Measurements from ENCODE around the gene PRR12.

Gene PRR12

DNA sequence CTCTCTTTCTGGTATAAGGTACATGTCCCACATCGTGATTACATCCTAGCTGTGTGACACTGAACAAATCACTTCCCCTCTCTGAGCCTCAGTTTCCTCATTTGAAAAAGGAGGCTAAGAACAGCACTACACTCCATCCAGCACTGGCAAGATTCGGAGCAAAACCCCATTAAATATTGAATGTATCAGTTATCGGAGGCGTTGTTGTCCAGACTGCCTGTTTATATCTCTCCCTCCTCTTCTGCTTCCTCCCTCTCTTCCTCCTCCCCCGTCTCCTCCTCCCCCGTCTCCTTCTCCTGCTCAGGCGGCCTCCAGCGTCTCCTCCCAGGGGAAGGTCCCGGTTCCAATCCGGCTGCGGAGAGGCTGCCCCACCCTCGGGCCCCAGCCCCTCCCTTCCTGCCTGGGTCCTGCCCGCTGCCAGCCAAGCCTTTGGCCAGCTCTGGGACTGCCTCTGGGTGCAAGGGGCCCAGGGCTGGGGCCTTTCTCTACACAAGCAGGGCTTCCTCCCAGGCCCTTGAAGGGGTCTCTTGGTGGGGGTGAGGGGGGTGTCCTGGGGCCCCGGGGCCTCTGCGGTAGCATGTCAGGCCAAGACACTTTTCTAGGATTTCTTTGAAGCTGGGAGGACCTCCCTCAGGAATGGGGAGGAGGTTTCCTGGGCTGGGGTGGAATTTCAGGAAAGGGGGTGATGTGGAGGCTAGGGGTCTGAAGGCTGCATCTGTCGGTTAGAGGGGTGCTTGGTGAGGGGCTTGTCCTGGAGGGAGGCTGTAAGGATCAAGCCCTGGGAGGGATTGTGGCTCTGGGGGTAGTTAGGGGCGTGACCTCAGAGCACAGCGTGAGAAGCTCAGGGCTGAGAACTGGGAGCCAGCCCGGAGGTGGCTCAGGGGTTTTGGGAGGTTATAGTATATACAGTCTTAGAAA, 47.1 kb downstream of the PRR12 start:
- in situ Hi-C loops (cut with HindIII; ENCODE audit: low sequenced_read_pairs), result no loop called here
- DNase-seq (ENCODE audit: low read depth), result no peak
- TF ChIP-seq, protein P1, sequence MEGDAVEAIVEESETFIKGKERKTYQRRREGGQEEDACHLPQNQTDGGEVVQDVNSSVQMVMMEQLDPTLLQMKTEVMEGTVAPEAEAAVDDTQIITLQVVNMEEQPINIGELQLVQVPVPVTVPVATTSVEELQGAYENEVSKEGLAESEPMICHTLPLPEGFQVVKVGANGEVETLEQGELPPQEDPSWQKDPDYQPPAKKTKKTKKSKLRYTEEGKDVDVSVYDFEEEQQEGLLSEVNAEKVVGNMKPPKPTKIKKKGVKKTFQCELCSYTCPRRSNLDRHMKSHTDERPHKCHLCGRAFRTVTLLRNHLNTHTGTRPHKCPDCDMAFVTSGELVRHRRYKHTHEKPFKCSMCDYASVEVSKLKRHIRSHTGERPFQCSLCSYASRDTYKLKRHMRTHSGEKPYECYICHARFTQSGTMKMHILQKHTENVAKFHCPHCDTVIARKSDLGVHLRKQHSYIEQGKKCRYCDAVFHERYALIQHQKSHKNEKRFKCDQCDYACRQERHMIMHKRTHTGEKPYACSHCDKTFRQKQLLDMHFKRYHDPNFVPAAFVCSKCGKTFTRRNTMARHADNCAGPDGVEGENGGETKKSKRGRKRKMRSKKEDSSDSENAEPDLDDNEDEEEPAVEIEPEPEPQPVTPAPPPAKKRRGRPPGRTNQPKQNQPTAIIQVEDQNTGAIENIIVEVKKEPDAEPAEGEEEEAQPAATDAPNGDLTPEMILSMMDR (IDR thresholded peaks at IDR 0.05; ENCODE audit: low read depth, low read length, missing control alignments), result no peak
- H3K4me3 ChIP-seq (ENCODE audit: low read depth, low read length), result peak overlapping the region; percentile 69

GRCh38 chr19:49639401-49640112, 48.6 kb downstream of the PRR12 start:
- DNase-seq (ENCODE audit: low read depth), result no peak
- TF ChIP-seq, protein P1 (IDR thresholded peaks at IDR 0.05; ENCODE audit: low read depth, low read length, missing control alignments), result no peak
- in situ Hi-C loops (cut with HindIII; ENCODE audit: low sequenced_read_pairs), result loop anchor here (10.0 kb wide), 1 partner anchor 125 kb away; the partner anchor contains the start of gene FCGRT
- H3K4me3 ChIP-seq (ENCODE audit: low read depth, low read length), result peak overlapping the region; percentile 69

- TF ChIP-seq, protein P1 (IDR thresholded peaks at IDR 0.05; ENCODE audit: low read depth, low read length, missing control alignments), result no peak
- in situ Hi-C loops (cut with HindIII; ENCODE audit: low sequenced_read_pairs), result loop anchor here (10.0 kb wide), 1 partner anchor 126 kb away; the partner anchor contains the start of gene FCGRT
- peak; percentile 99 for DNase-seq (ENCODE audit: low read depth)
- peak within 1 kb of the TSS; percentile 69 for H3K4me3 ChIP-seq (ENCODE audit: low read depth, low read length)
Measured at GRCh38 chr19:49640113-49640898, 49.3 kb downstream of the PRR12 start, which contains the start of gene RRAS. Gene RRAS, minus strand, starts transcription at chr19:49640143. Its CDS starts 45 bp downstream, at chr19:49640098.

- TF ChIP-seq, protein P1 (IDR thresholded peaks at IDR 0.05; ENCODE audit: low read depth, low read length, missing control alignments), result no peak
- DNase-seq (ENCODE audit: low read depth), result peak; percentile 99
- peak within 1 kb of the TSS; percentile 100 for H3K4me3 ChIP-seq (ENCODE audit: low read depth, low read length)
- in situ Hi-C loops (cut with HindIII; ENCODE audit: low sequenced_read_pairs), result loop anchor here (10.0 kb wide), 1 partner anchor 127 kb away; the partner anchor contains the start of gene FCGRT
Measured at GRCh38 chr19:49641688-49642491, 50.9 kb downstream of the PRR12 start, which contains the start of gene SCAF1. Gene SCAF1, plus strand, starts transcription at chr19:49642209. Its CDS starts 2,818 bp downstream, at chr19:49645027.

GRCh38 chr19:49642492-49643035, 51.6 kb downstream of the PRR12 start:
- TF ChIP-seq, protein P1 (IDR thresholded peaks at IDR 0.05; ENCODE audit: low read depth, low read length, missing control alignments), result no peak
- in situ Hi-C loops (cut with HindIII; ENCODE audit: low sequenced_read_pairs), result loop anchor here (10.0 kb wide), 1 partner anchor 128 kb away; the partner anchor contains the start of gene FCGRT
- H3K4me3 ChIP-seq (ENCODE audit: low read depth, low read length), result peak overlapping the region; percentile 100
- DNase-seq (ENCODE audit: low read depth), result no peak

Measured in astrocyte of the cerebellum (primary cell).